Fibroblast of skin of left biceps (primary cell): ENCODE measurements around the gene FOXL2.
A peak's percentile ranks its signal among the peaks of the same experiment; 100 is the strongest.

Source experiments
- DNase-seq, 2 experiments: peaks; one replicate each; pipeline ENCODE4 v3.0.0-alpha.2; 2013; ENCODE audit warnings: low read depth in 2 of 2

FOXL2 gene

GRCh38 chr3:138946663-138947494 is at the start of gene FOXL2, which contains the start of gene FOXL2NB:
Gene FOXL2, minus strand, starts transcription at chr3:138947137. Its CDS starts 415 bp downstream, at chr3:138946722.
Gene FOXL2NB, plus strand, starts transcription at chr3:138947217. Its CDS starts 148 bp downstream, at chr3:138947365.
- DNase-seq, result peak in 1 of 2 experiments; percentile 19

- no peak for DNase-seq
These were observed 48.8 kb upstream of the FOXL2 start for GRCh38 chr3:138995706-138996105.

- no peak for DNase-seq
These were observed 40.2 kb upstream of the FOXL2 start for GRCh38 chr3:138987181-138987580.

DNA sequence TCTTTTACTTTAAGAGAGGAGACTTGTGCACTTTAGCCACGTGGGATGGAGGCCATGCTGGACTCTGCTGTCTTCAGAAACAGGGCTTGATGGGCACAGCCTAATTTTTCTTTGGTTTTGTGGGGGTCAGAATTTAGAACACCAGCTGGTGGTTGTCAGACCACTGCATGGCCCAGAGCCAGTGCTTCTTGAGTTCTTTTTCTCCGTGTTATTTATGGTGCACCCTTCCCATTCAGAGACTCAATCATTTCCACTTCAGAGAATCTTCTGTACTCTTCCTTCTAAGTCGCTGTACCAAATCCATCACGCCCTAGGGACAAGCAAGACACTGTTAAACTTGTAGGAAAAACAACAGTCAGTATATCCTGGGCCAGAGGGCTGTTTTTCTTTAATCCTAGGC is 39.0 kb upstream of the FOXL2 start:
- no peak for DNase-seq

DNA sequence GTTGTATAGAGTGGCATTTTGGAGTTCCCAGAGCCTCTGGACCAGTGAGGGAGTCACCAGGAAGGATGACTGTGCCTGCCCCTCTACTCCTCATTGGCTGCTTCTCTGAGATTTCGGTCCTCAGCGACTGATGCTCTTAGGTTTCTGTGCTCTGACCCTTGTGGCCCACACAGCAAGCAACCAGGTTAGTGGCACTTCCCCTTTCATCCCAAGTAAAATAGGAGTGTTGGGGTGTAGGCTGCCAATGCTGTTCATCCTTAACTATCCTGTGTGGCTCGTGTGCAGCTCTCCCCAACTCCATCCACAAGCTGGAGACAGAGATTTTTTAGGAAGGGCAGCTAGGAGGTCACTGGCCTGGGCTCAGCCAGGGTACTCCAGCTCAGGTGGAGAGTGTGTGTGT is 37.9 kb upstream of the FOXL2 start:
- no peak for DNase-seq

GRCh38 chr3:138976047-138976446 is 29.1 kb upstream of the FOXL2 start:
- DNase-seq, result no peak

- no peak for DNase-seq
These were observed 28.4 kb upstream of the FOXL2 start for GRCh38 chr3:138975351-138975750.

- no peak for DNase-seq
These were observed 27.5 kb upstream of the FOXL2 start for GRCh38 chr3:138974462-138974861.

- no peak for DNase-seq
These were observed 26.0 kb upstream of the FOXL2 start for GRCh38 chr3:138972941-138973340.

DNA sequence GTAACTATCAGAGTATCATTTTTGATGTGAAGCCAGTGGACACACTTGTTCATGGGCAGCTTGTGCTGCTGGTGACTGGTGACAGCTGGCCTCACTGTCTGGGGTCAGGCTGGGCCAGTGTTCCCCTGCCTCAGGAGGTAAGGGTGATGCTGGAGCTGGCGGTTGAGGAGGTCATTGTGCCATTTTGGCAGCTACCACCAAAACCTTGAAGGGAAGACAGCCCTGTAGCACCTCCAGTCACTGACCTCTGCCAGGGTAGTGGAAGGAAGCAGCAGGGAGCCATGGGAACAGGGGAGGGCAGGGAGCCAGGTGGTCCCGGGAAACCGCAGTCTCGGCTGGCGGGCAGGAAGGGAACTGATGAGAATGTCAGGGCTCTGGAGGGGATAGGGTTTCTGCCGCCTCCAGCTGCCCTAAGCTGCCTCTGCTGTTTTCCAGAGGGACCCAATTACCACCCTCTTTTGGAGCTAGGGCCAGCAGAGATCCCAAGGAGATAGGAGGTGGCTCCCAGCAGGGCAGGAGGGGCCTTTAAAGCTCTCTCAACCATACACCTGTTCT is 24.9 kb upstream of the FOXL2 start:
- no peak for DNase-seq

DNA sequence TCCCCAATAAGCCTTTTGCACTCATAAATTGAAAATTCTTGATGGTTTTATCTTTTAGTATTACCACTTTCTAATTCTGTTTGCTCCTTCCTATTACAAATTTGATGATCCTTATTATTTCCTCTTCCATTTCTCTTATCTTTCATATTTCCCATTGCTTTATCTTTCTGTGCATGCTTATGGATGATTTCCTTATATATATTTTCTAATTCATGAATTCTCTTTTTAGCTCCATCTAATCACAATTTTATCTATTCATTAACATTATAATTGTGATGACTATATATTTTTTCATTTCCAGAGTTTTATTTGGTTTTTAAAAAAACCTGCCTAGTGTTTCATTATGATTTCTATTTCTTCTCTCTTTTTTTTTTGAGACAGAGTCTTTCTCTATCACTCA is 18.0 kb upstream of the FOXL2 start:
- no peak for DNase-seq

- DNase-seq, result no peak
These were observed 17.3 kb upstream of the FOXL2 start for GRCh38 chr3:138964264-138964663.

GRCh38 chr3:138962854-138963560 is 16.1 kb upstream of the FOXL2 start:
- DNase-seq, result no peak

GRCh38 chr3:138960417-138960852 is 13.5 kb upstream of the FOXL2 start:
- no peak for DNase-seq

DNA sequence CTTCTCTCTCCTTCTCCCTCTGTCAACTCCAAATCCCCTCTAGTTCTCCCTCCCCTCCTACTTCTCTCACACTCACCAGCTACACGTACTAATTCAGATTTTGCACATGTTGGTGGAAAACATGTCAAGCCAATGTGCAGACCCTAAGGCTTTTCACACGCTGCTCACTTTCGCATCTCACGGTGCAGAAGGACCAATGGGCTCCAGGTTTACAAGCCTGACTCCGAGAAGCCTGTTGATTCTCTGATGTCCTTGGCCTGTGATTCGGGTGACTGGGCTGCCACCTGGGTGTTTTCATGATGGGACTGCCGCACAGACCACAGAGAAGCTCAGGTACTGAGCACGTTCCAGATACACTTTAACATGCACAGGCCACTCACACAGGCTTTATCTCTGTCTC is 3.8 kb upstream of the FOXL2 start:
- no peak for DNase-seq

DNA sequence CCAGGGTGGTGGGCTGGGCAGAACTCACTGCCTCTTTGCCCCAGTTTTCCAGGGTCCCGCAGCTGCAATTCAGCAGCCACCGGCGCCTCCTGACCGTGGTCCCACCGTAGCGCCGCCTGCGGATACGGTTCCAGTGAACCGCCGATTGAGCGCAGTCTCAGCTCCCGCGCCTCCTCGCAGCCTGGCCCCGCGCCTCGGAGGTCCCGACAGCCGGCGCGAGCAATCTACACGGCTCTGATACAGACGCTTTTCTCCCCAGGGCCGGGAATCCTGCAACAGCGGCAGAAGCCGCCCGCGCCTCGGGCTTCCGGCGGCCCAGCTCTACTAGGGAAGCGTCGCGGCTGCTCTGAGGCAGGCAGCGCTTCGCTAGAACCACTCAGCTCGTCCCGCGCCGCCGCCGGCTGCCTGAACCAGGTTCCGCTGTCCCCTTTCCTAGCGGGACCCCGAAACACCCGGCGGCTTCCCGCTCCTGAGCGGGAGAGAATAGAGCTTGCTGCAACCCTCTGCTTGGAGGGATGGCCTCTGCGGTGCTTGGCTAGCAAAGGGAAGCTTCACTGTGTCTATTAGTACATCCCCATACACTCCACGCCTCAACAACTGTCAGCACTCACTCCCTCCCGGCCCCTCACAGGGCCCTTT is 3.2 kb upstream of the FOXL2 start:
- DNase-seq, result no peak

GRCh38 chr3:138949445-138950005 is 2.6 kb upstream of the FOXL2 start:
- DNase-seq, result no peak

- DNase-seq, result no peak
These were observed 2.1 kb upstream of the FOXL2 start for GRCh38 chr3:138949002-138949418.

- no peak for DNase-seq
These were observed 1.5 kb upstream of the FOXL2 start for GRCh38 chr3:138948371-138949001.

DNA sequence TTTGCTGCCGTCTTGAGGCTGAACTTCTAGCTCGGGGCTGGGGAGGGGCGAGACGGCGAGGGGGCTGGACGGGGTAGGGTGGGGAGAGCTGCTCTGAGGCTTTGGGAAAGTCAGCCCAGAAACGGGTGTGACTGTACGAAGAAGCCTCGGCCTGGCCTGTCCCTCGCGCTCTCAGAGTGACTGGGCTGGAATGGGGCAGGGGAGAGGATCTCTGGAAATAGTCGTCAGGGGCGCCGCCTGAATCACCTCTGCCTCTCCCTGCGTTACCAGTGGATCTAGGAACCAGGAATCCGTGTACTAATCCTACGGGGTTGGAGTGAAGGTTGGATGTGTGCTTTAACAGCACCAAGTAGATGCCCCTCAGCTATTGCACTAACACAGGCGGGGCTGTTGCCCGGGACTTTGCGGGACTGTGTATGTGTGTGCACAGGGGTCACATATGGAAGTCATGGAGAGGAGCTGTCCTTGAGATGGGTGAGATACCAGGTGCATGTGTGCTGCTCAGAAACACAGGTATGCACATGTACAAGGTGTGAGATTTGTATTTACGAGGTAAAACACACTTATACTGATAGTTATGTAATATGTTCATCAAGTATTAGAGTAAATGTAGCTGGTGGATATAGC is 671 bp upstream of the FOXL2 start:
- DNase-seq, result no peak
